K562 (cell line): Measurements from ENCODE around the gene MPPED1.

ENCODE experiments used
- ARHGAP35 ChIP-seq: fragments of 450-650 bp; IDR thresholded peaks from 2 replicates; pipeline ENCODE4 v1.6.1; 2018; ENCODE audit not compliant: partially characterized antibody
- ARNT ChIP-seq, 2 experiments: fragments of 450-650 bp; IDR thresholded peaks; 2 replicates each; pipeline ENCODE4 v1.6.1; 2016; ENCODE audit warnings: mild to moderate bottlenecking in 1 of 2
- CTCF ChIP-seq, 3 experiments: IDR thresholded peaks in 2 of 3; conservative IDR thresholded peaks in 1 of 3; 2 replicates each; pipeline ENCODE4 v1.5.1; 2011 to 2012; ENCODE audit warnings: low read length in 3 of 3, mild to moderate bottlenecking in 3 of 3, control low read depth in 2 of 3, improper control_type of control experiment in 1 of 3, inconsistent platforms in 1 of 3, low read depth in 1 of 3, mixed read lengths in 1 of 3, moderate library complexity in 1 of 3; ENCODE audit not compliant: insufficient read depth in 2 of 3
- EZH2 ChIP-seq: IDR thresholded peaks from 2 replicates; pipeline ENCODE4 v1.6.1; 2012; ENCODE audit warnings: low read depth, mild to moderate bottlenecking, inconsistent platforms, low read length, borderline replicate concordance
- MAFF ChIP-seq: IDR thresholded peaks from 2 replicates; pipeline ENCODE4 v1.6.1; 2012; ENCODE audit warnings: low read length, improper control_type of control experiment
- PML ChIP-seq: IDR thresholded peaks from 2 replicates; pipeline ENCODE4 v1.6.1; 2012; ENCODE audit warnings: low read length, inconsistent platforms
- RFX1 ChIP-seq: fragments of 450-650 bp; IDR thresholded peaks from 2 replicates; pipeline ENCODE4 v1.6.1; 2016; ENCODE audit warnings: mild to moderate bottlenecking, moderate library complexity
- RFX5 ChIP-seq: IDR thresholded peaks from 2 replicates; pipeline ENCODE4 v1.6.1; 2011; ENCODE audit warnings: low read depth, mild to moderate bottlenecking, improper control_type of control experiment, low read length
- ZNF511 ChIP-seq: sonication (generic); formaldehyde crosslinking; IDR thresholded peaks from 2 replicates; pipeline ENCODE4 v1.8.0; 2022; ENCODE audit warnings: mild to moderate bottlenecking, missing genetic modification reagents

- TF ChIP-seq RFX1 (no peak), CTCF (IDR thresholded peaks at IDR 0.05 in 2 of 3, conservative IDR thresholded peaks at IDR 0.05 in 1 of 3; ENCODE audit: insufficient read depth in 2 of 3, low read depth in 1 of 3, low read length in 3 of 3) (no peak), PML (no peak), MAFF (no peak), RFX5 (no peak), ZNF511 (CRISPR knock-in tag) (no peak), ARNT (IDR thresholded peaks at IDR 0.05) (no peak), ARHGAP35 (no peak), EZH2 (no peak)
These were observed 14.0 kb upstream of the MPPED1 start for GRCh38 chr22:43397766-43398165.
